Naive thymus-derived CD4-positive, alpha-beta T cell (primary cell): ENCODE measurements around the gene ZFYVE9. TPM values are rescaled to one million over a fixed set of nuclear protein-coding genes. Genes with fewer than 3 reads are reported as not detected.
A peak's percentile ranks its signal among the peaks of the same experiment; 100 is the strongest.

Experiments used
- ATAC-seq: fragments of 150-1000 bp; cut with Tn5 transposase; 2 replicates; pipeline ENCODE4 v1.10.0; 2021; ENCODE audit warnings: mild to moderate bottlenecking, moderate library complexity
- CTCF ChIA-PET: fragments of 350-600 bp; sonication (Branson Sonifier 250); formaldehyde crosslinking; loops from one replicate; lab custom pipeline; 2021; ENCODE audit warnings: antibody characterized with exemption; lab: Charles Lee
- POLR2A ChIA-PET: fragments of 350-600 bp; sonication (Branson Sonifier 250); formaldehyde crosslinking; loops from one replicate; lab custom pipeline; 2021; ENCODE audit warnings: antibody characterized with exemption, inconsistent platforms; lab: Charles Lee
- DNase-seq, 9 donors: peaks; one replicate each; pipeline versions ENCODE4 v3.0.0 to v3.0.0-alpha.2; 2020 to 2022; ENCODE audit warnings: mixed read lengths in 1 of 9
- H3K27ac ChIP-seq: one replicate; pipeline ENCODE4 v1.7.0; 2013; ENCODE audit warnings: mild to moderate bottlenecking, low read depth, low read length, moderate library complexity
- H3K27me3 ChIP-seq, 2 donors: one replicate each; pipeline ENCODE4 v1.7.0; 2013; ENCODE audit warnings: low read length in 2 of 2, mild to moderate bottlenecking in 2 of 2, moderate library complexity in 2 of 2; ENCODE audit not compliant: control insufficient read depth in 2 of 2, insufficient read depth in 2 of 2
- H3K36me3 ChIP-seq, 3 experiments: 1 replicate in 2 of 3; 2 replicates in 1 of 3; pipeline ENCODE4 v1.7.0; 2013; ENCODE audit warnings: low read length in 3 of 3, mild to moderate bottlenecking in 3 of 3, moderate library complexity in 1 of 3; ENCODE audit not compliant: insufficient read depth in 3 of 3, control insufficient read depth in 2 of 3
- H3K4me1 ChIP-seq, 2 donors: one replicate each; pipeline ENCODE4 v1.7.0; 2013; ENCODE audit warnings: low read length in 2 of 2, mild to moderate bottlenecking in 2 of 2, moderate library complexity in 1 of 2; ENCODE audit not compliant: control insufficient read depth in 2 of 2, insufficient read depth in 2 of 2
- H3K4me3 ChIP-seq: 2 replicates; pipeline ENCODE4 v1.7.0; 2013; ENCODE audit warnings: mild to moderate bottlenecking, low read length
- H3K9me3 ChIP-seq, 3 experiments: 1 replicate in 2 of 3; 2 replicates in 1 of 3; pipeline ENCODE4 v1.7.0; 2013; ENCODE audit warnings: low read length in 3 of 3; ENCODE audit not compliant: control insufficient read depth in 2 of 3
- H3K27ac Mint-ChIP-seq, 9 donors: one replicate each; pipeline ENCODE4 v1.8.0; 2020 to 2022; ENCODE audit warnings: mixed read lengths in 9 of 9, mild to moderate bottlenecking in 8 of 9, moderate library complexity in 5 of 9, inconsistent platforms in 2 of 9
- H3K27me3 Mint-ChIP-seq, 5 donors: one replicate each; pipeline ENCODE4 v1.8.0; 2021 to 2022; ENCODE audit warnings: mixed read lengths in 5 of 5, mild to moderate bottlenecking in 1 of 5
- H3K36me3 Mint-ChIP-seq, 5 donors: one replicate each; pipeline ENCODE4 v1.8.0; 2020 to 2022; ENCODE audit warnings: mixed read lengths in 5 of 5, mild to moderate bottlenecking in 3 of 5, inconsistent platforms in 1 of 5
- H3K4me1 Mint-ChIP-seq, 7 donors: one replicate each; pipeline ENCODE4 v1.8.0; 2020 to 2022; ENCODE audit warnings: mixed read lengths in 7 of 7, mild to moderate bottlenecking in 3 of 7, inconsistent platforms in 1 of 7
- H3K4me3 Mint-ChIP-seq, 10 donors: one replicate each; pipeline ENCODE4 v1.8.0; 2020 to 2022; ENCODE audit warnings: mild to moderate bottlenecking in 10 of 10, mixed read lengths in 10 of 10, moderate library complexity in 6 of 10, inconsistent platforms in 2 of 10
- H3K9me3 Mint-ChIP-seq, 11 donors: one replicate each; pipeline ENCODE4 v1.8.0; 2020 to 2022; ENCODE audit warnings: mixed read lengths in 11 of 11, mild to moderate bottlenecking in 4 of 11, inconsistent platforms in 1 of 11, moderate library complexity in 1 of 11
- intact Hi-C, 2 donors: fragments of 100-400 bp; cut with micrococcal nuclease; formaldehyde crosslinking; loops; one replicate each; pipeline ENCODE4 v1.15.1; 2023
- polyA plus RNA-seq, 2 donors: library from polyadenylated mRNA; unstranded; fragments of 300-500 nt; fragmentation: Illumina TruSeq; gene quantifications; one replicate each; pipeline ENCODE4 v1.2.3, GENCODE V29; 2021
- total RNA-seq, 6 experiments: library from RNA in 5 of 6; stranded (reverse) in 5 of 6; gene quantifications; 1 replicate in 5 of 6; 2 replicates in 1 of 6; pipeline ENCODE4 v1.2.3 and lab custom pipeline; 2021 to 2026

ZFYVE9 gene
- total and polyA plus RNA-seq, 7 experiments from 2014 or later, result 1.8 to 13.9 (median 5.0) TPM

GRCh38 chr1:52281518-52281917, 139.6 kb downstream of the ZFYVE9 start:
- Mint-ChIP-seq H3K27ac (no peak overlapping the region), H3K4me3 (no peak overlapping the region), H3K27me3 (no peaks in the 10 kb centered on the region), H3K9me3 (no peaks in the 10 kb centered on the region), H3K36me3 (peaks cover 0 to 32% (median 9%) of the 10 kb centered on the region in 5 donors), H3K4me1 (peaks cover 0 to 2% (median 0%) of the 10 kb centered on the region in 7 donors)
- CTCF ChIA-PET, result no interaction called here
- Histone ChIP-seq H3K4me1 (no peaks in the 10 kb centered on the region), H3K27ac (no peak overlapping the region), H3K27me3 (no peaks in the 10 kb centered on the region), H3K36me3 (no peaks in the 10 kb centered on the region), H3K4me3 (no peak overlapping the region), H3K9me3 (no peaks in the 10 kb centered on the region)
- no peak for DNase-seq
- no peak for ATAC-seq
- intact Hi-C loops, result no loop called here
- POLR2A ChIA-PET, result no interaction called here

GRCh38 chr1:52288286-52288685, 146.4 kb downstream of the ZFYVE9 start:
- H3K27me3 Mint-ChIP-seq, result no peaks in the 10 kb centered on the region
- H3K4me3 Mint-ChIP-seq, result no peak overlapping the region
- H3K27ac Mint-ChIP-seq, result no peak overlapping the region
- peaks cover 0 to 12% (median 4%) of the 10 kb centered on the region in 5 donors for H3K36me3 Mint-ChIP-seq
- Histone ChIP-seq H3K9me3 (no peaks in the 10 kb centered on the region), H3K4me3 (no peak overlapping the region), H3K4me1 (no peaks in the 10 kb centered on the region), H3K27ac (no peak overlapping the region), H3K27me3 (no peaks in the 10 kb centered on the region), H3K36me3 (no peaks in the 10 kb centered on the region)
- POLR2A ChIA-PET, result no interaction called here
- intact Hi-C loops, result no loop called here
- no peaks in the 10 kb centered on the region for H3K9me3 Mint-ChIP-seq
- no peaks in the 10 kb centered on the region for H3K4me1 Mint-ChIP-seq
- CTCF ChIA-PET, result no interaction called here
- ATAC-seq (no peak), DNase-seq (no peak)

DNA sequence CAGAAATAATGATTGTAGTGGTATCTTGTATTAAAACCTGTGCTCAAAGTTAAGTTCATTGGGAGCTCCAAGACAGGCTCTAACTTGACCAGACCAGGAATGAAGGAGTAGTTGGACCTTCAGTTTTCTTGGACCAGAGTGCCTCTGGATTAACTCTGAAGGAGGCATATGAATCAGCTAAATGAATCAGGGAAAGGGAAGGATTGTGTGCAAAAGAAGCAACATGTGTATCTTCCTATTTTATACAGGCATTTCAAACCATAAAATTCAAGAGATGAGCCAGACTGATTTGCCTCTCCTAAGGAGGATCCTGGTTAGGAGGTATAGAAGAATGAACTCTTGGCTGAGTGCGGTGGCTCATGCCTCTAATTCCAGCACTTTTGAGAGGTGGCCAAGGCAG, 152.7 kb downstream of the ZFYVE9 start:
- intact Hi-C loops, result no loop called here
- POLR2A ChIA-PET, result no interaction called here
- no peak for DNase-seq
- Mint-ChIP-seq H3K36me3 (peaks cover 0 to 5% (median 0%) of the 10 kb centered on the region in 5 donors), H3K27ac (peak overlapping the region in 2 of 9 donors; percentile 59 to 60), H3K4me1 (no peaks in the 10 kb centered on the region), H3K9me3 (no peaks in the 10 kb centered on the region), H3K27me3 (no peaks in the 10 kb centered on the region), H3K4me3 (no peak overlapping the region)
- no peaks in the 10 kb centered on the region for H3K27me3 ChIP-seq
- H3K9me3 ChIP-seq, result no peaks in the 10 kb centered on the region
- CTCF ChIA-PET, result interaction anchor here (0.9 to 1.0 kb wide), 2 partner anchors 149 to 408 kb away, joined by 3 to 4 read pairs; no protein-coding TSS in a partner anchor
- no peak for ATAC-seq
- H3K4me1 ChIP-seq, result no peaks in the 10 kb centered on the region
- H3K27ac ChIP-seq, result no peak overlapping the region
- H3K36me3 ChIP-seq, result no peaks in the 10 kb centered on the region
- H3K4me3 ChIP-seq, result no peak overlapping the region

DNA sequence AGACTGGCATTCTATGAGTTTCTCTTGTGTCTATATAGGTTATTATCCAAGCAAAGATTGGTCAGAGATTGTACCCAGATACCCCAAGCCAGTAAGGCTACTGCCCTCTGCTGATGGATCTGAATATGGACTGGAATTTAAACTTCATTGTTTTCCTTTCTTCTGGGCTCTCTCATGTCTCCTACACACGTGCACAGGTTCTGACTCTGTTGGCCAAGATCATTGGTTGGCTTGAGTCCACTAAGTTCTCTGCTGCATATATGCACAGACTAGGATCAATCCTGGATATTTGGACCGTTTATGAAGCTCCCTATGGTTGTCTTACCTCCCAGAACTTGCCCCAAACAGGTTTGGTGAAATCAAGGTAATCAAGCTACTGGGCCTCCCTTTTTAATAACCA, 154.5 kb downstream of the ZFYVE9 start:
- Mint-ChIP-seq H3K4me3 (no peak overlapping the region), H3K27ac (peak overlapping the region in 1 of 9 donors; percentile 0), H3K9me3 (no peaks in the 10 kb centered on the region), H3K36me3 (peaks cover 0 to 8% (median 0%) of the 10 kb centered on the region in 5 donors), H3K27me3 (no peaks in the 10 kb centered on the region), H3K4me1 (peaks cover 0 to 2% (median 0%) of the 10 kb centered on the region in 7 donors)
- H3K4me1 ChIP-seq, result no peaks in the 10 kb centered on the region
- H3K4me3 ChIP-seq, result no peak overlapping the region
- DNase-seq (peak in 7 of 9 donors; percentile 5 to 32 (median 19)), ATAC-seq (peak; percentile 55)
- no peaks in the 10 kb centered on the region for H3K9me3 ChIP-seq
- ChIA-PET CTCF (interaction anchor here (1.0 to 1.7 kb wide), 2 partner anchors 156 to 168 kb away, joined by 3 to 12 read pairs; no protein-coding TSS in a partner anchor), POLR2A (interaction anchor here (0.5 to 0.8 kb wide), 2 partner anchors 170 to 390 kb away, joined by 3 read pairs; no protein-coding TSS in a partner anchor)
- H3K27ac ChIP-seq, result no peak overlapping the region
- H3K27me3 ChIP-seq, result no peaks in the 10 kb centered on the region
- no peaks in the 10 kb centered on the region for H3K36me3 ChIP-seq
- intact Hi-C loops, result loop anchor here (1.0 to 5.0 kb wide), 6 partner anchors 154 to 399 kb away; partner anchors contain the start of gene ZFYVE9 (in 1 of the 2)

DNA sequence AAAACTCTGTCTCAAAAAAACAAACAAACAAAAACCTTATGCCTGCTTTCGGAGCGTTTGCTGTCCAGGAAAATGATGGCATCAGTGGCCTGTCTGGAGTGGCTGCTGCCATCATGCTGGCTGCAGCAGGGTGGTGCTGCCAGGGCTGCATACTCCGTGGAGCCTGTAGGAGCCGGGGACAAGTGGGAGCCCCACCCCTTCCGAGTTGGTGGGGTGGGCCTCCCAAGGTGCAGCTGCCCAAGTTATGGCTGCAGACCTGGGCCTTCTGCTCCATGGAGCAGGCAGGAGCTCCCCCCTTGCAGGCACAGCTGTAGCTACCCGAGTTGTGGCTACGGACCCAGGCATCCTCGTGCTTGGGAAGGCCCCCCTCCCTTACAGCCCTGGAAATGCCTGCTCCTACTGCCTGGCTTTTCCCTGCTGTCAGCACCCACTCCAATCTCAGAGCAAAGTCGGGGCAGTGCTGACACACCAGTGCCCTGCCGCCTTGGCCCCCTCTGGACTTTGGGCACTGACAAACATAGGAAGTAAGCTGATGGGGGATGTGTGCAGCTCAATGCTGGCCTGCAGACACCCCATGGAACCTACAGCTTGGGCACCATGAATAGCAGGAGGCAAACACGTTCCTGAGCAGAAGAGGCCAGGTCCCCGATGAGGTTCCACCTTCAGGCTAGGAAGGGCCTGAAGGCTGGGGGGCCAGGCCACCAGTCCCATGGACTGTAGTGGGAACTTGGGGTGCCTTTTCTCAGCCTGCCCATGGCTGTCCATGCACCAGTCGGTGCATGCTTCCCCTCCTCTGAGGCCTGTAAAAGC, 163.7 kb downstream of the ZFYVE9 start:
- H3K9me3 Mint-ChIP-seq, result no peaks in the 10 kb centered on the region
- peaks cover 0 to 27% (median 15%) of the 10 kb centered on the region in 5 donors for H3K36me3 Mint-ChIP-seq
- Histone ChIP-seq H3K27me3 (no peaks in the 10 kb centered on the region), H3K4me3 (no peak overlapping the region), H3K36me3 (peaks cover 0 to 8% (median 0%) of the 10 kb centered on the region in 3 experiments), H3K9me3 (no peaks in the 10 kb centered on the region), H3K27ac (no peak overlapping the region), H3K4me1 (no peaks in the 10 kb centered on the region)
- H3K4me1 Mint-ChIP-seq, result peaks cover 0 to 2% (median 0%) of the 10 kb centered on the region in 7 donors
- intact Hi-C loops, result no loop called here
- DNase-seq (no peak), ATAC-seq (no peak)
- no peak overlapping the region for H3K27ac Mint-ChIP-seq
- no peaks in the 10 kb centered on the region for H3K27me3 Mint-ChIP-seq
- ChIA-PET POLR2A (no interaction called here), CTCF (no interaction called here)
- H3K4me3 Mint-ChIP-seq, result no peak overlapping the region

GRCh38 chr1:52306227-52307006, 164.5 kb downstream of the ZFYVE9 start:
- Histone ChIP-seq H3K27me3 (no peaks in the 10 kb centered on the region), H3K27ac (no peak overlapping the region), H3K9me3 (no peaks in the 10 kb centered on the region), H3K4me3 (no peak overlapping the region), H3K4me1 (no peaks in the 10 kb centered on the region), H3K36me3 (peaks cover 0 to 8% (median 0%) of the 10 kb centered on the region in 3 experiments)
- ATAC-seq (no peak), DNase-seq (no peak)
- H3K27ac Mint-ChIP-seq, result no peak overlapping the region
- intact Hi-C loops, result no loop called here
- no peaks in the 10 kb centered on the region for H3K4me1 Mint-ChIP-seq
- no peaks in the 10 kb centered on the region for H3K27me3 Mint-ChIP-seq
- H3K4me3 Mint-ChIP-seq, result no peak overlapping the region
- CTCF ChIA-PET, result no interaction called here
- H3K36me3 Mint-ChIP-seq, result peaks cover 0 to 30% (median 19%) of the 10 kb centered on the region in 5 donors
- POLR2A ChIA-PET, result no interaction called here
- H3K9me3 Mint-ChIP-seq, result no peaks in the 10 kb centered on the region
